Erythroblast (primary cell): ENCODE results near the gene SELL.

Experiments
- GATA1 ChIP-seq: IDR thresholded peaks from 2 replicates; pipeline ENCODE4 v1.6.1; 2011; ENCODE audit warnings: low read depth, mild to moderate bottlenecking, control low read depth, low read length, moderate library complexity
- POLR2A ChIP-seq: IDR thresholded peaks from 2 replicates; pipeline ENCODE4 v1.6.1; 2011; ENCODE audit warnings: mild to moderate bottlenecking, low read length

DNA sequence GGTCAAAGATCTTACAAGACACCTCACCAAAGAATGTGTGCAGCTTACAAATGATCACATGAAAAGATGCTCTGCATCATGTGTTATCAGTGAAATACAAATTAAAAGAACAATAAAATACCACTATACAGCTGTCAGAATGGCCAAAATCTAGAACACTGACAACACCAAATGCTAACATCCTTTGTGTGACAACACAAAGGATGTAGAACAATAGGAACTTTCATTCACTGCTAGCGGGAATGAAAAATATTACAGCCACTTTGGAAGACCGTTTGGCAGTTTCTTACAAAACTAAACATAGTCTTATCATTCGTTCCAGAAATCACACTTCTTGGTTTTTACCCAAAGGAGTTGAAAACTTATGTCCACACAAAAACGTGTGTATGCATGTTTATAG lies 60.9 kb downstream of the SELL start:
- TF ChIP-seq POLR2A (no peak), GATA1 (no peak)
